MM.1S (cell line): ENCODE results near the gene PHLDB2.

Experiments used
- CTCF ChIP-seq: fragments of 300-600 bp; sonication (generic); IDR thresholded peaks from 2 replicates; pipeline ENCODE4 v1.5.1; 2016; ENCODE audit warnings: antibody characterized with exemption, low read length, mixed read lengths
- EZH2 ChIP-seq: fragments of 300-600 bp; sonication (generic); optimal IDR thresholded peaks from 2 replicates; pipeline ENCODE3; 2017; ENCODE audit warnings: low read depth, mild to moderate bottlenecking, antibody characterized with exemption, low read length, mixed read lengths
- EZH2phosphoT487 ChIP-seq: fragments of 300-600 bp; sonication (generic); IDR thresholded peaks from 2 replicates; pipeline ENCODE4 v1.6.1; 2018; ENCODE audit warnings: antibody characterized with exemption, low read length

- TF ChIP-seq CTCF (no peak), EZH2phosphoT487 (no peak), EZH2 (no peak)
Measured at GRCh38 chr3:111976254-111976653, 117.2 kb downstream of the PHLDB2 start.
